ENCODE measurements around the gene RNPEP.

DNA sequence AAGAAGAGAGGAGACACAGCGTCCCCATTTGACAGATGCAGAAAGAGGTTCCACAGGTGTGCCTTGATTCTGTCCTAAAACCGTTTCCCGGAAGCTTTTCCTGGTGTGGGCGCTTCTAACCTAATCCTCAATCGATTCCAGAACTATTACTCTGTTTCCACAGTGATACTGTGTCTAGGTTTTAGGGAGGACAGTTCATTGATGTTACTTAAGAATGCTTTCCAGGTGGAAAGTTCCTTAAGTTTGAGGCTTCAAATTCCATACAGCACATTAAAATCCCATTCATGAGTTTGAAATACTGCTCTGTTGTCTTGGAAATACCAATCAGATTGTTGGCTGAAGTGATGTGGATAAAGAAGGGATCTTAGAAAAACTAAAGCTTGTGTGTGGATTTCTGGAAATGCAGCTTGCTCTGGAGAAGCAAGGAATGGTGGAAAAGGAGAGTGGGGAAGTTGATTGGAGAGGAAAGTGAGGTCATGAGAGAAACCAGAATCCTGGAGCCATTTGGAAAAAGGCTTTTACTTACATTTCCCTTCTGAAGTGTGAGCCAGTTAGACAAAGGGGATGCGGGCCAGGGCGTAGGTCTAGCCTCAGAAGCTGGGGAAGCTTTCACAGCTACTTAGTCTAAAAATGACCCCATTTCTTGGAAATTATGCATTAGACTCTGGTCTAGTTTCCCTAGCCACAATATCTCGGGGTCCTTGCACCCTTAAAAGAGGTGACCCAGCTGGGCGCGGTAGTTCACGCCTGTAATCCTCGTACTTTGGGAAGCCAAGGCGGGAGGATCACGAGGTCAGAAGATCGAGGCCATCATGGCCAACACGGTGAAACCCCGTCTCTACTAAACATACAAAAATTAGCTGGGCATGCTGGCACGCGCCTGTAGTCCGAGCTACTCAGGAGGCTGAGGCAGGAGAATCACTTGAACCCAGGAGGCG lies 34.6 kb downstream of the RNPEP start:
- TF ChIP-seq, protein P1, sequence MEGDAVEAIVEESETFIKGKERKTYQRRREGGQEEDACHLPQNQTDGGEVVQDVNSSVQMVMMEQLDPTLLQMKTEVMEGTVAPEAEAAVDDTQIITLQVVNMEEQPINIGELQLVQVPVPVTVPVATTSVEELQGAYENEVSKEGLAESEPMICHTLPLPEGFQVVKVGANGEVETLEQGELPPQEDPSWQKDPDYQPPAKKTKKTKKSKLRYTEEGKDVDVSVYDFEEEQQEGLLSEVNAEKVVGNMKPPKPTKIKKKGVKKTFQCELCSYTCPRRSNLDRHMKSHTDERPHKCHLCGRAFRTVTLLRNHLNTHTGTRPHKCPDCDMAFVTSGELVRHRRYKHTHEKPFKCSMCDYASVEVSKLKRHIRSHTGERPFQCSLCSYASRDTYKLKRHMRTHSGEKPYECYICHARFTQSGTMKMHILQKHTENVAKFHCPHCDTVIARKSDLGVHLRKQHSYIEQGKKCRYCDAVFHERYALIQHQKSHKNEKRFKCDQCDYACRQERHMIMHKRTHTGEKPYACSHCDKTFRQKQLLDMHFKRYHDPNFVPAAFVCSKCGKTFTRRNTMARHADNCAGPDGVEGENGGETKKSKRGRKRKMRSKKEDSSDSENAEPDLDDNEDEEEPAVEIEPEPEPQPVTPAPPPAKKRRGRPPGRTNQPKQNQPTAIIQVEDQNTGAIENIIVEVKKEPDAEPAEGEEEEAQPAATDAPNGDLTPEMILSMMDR (IDR thresholded peaks at IDR 0.05), result no peak
- TF ChIP-seq POLR2A (IDR thresholded peaks at IDR 0.05) (no peak), EP300 (IDR thresholded peaks at IDR 0.05) (no peak)
